GM10266 (cell line): ENCODE results near the gene PSMA4.
A peak's percentile ranks its signal among the peaks of the same experiment; 100 is the strongest.
"Not testable (repeated sequence)": the region's sequence is repeated elsewhere in the genome, so short reads cannot be mapped to it uniquely, and the experiment has no call there.

Experiments
- DNase-seq: peaks from one replicate; pipeline ENCODE4 v3.0.0; 2012; ENCODE audit errors: extremely low spot score
- TF ChIP-seq, protein P1 (sequence below): IDR thresholded peaks from 2 replicates; pipeline ENCODE4 v1.5.1; 2012; ENCODE audit warnings: mild to moderate bottlenecking, low read depth; ENCODE audit not compliant: control insufficient read depth, insufficient read depth; ENCODE audit errors: missing control alignments

Gene PSMA4

DNA sequence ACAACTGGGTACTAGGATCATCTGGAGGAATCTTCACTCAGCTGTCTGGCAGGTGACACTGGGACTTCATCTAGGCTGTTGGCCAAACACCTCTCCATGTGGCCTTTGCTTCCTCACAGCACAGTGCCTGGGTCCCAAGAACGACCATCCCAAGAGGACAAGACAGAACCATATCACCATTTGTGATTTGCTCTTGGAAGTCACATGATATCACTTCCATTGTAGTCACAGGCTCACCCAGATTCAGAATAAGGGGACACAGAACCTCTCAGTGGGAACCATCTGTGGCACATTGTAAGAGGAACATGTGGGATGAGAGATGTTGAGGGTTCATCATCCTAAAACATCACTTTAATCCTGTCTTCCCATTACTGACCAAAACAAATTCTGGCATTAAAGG, 1.9 kb upstream of the PSMA4 start:
- TF ChIP-seq, protein P1, sequence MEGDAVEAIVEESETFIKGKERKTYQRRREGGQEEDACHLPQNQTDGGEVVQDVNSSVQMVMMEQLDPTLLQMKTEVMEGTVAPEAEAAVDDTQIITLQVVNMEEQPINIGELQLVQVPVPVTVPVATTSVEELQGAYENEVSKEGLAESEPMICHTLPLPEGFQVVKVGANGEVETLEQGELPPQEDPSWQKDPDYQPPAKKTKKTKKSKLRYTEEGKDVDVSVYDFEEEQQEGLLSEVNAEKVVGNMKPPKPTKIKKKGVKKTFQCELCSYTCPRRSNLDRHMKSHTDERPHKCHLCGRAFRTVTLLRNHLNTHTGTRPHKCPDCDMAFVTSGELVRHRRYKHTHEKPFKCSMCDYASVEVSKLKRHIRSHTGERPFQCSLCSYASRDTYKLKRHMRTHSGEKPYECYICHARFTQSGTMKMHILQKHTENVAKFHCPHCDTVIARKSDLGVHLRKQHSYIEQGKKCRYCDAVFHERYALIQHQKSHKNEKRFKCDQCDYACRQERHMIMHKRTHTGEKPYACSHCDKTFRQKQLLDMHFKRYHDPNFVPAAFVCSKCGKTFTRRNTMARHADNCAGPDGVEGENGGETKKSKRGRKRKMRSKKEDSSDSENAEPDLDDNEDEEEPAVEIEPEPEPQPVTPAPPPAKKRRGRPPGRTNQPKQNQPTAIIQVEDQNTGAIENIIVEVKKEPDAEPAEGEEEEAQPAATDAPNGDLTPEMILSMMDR = no peak
- no peak for DNase-seq

GRCh38 chr15:78539464-78540140, 642 bp upstream of the PSMA4 start:
- not testable (repeated sequence) for DNase-seq

DNA sequence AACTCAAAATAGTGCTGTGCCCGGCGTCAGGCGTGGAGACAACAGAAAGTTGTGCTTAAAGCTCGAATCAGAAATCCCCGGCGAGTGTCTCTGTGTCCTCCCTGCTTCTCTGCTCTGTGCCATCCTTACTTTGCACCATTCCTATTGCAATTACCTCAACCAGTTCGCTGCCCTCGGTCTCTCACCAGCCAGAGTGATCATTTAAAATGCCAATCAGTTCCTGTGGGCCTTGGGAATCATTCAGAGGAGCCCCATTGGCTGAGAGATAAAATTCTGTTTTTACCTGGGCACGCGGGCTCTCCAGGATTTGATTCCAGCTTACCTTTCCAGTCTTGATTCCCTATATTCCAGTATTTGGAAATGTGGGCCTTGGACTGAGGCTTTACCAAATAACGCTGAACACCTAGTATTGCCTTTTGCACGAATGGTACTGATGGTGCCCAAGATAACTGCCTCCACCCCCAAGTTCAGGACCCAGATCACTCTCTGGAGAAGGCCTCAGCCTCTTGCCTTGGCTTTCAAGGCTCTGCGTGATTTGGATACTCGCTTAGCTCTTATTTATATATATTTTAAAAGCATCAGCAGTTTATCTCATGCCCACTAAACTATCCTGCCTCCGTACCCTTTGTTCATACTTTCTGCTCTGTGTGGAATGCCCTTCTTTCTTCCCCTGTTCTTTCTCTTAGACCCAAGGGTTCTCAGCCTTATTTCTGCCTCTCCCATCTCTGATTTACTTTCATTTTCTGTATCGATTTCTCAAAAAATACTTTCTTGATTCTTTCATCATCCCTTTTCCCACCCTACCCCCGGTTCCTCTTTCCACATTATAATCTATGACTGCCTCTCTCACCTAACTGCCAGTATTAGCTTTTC, 863 bp downstream of the PSMA4 start:
- DNase-seq = peak; percentile 41
- TF ChIP-seq, protein P1 = no peak

DNA sequence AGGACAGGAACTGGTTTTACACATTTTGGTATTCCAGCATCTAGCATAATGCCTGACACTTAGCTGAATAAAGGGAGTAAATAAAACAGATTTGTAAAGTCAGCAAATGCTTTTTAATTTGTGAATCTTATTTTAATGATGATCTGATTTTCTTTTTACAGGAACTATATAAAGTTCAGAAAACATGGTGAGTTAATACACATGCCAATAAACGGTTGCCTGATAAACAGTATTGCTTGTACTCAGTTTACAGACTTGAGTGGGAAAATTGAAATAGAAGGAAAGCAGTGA, 1.4 kb downstream of the PSMA4 start:
- TF ChIP-seq, protein P1 = no peak
- DNase-seq = no peak

DNA sequence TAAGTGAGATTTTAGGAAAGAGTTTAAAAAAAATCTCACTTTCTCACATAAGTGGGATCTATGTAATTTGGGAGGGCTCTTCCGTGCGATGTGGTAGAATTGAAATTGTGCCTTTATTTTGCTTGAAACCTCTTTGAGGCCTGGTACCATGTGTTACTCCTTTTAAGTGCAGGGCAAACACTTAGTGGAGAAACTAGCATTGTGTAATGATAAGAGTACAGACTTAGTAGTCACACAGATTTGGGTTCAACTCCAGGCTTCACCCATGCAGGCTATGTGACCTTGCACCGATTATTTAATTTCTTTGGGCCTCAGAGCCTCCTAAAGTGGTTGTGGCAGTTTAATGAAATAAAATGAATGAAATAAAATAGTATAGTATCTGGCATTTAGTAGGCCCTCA, 2.4 kb downstream of the PSMA4 start:
- TF ChIP-seq, protein P1 = no peak
- DNase-seq = no peak

DNA sequence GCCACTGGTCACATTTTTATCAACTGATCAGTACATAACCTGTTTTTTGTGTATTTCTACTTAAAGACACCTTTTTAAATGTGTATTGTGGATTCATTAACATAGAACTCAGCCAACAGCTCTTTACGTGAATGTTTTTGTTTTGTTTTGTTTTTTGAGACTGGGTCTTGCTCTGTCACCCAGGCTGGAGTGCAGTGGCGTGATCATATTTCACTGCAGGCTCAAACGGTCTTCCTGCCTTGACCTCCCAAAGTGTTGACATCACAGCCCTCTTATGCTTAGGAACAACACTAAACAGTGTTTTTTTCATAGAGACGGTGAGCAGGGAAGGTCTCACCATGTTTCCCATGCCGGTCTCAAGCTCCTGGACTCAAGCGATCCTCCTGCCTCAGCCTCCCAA, 9.9 kb downstream of the PSMA4 start:
- DNase-seq = no peak
- TF ChIP-seq, protein P1 = no peak

- TF ChIP-seq, protein P1 = no peak
- no peak for DNase-seq
These were observed 10.6 kb downstream of the PSMA4 start for GRCh38 chr15:78550815-78551214.

DNA sequence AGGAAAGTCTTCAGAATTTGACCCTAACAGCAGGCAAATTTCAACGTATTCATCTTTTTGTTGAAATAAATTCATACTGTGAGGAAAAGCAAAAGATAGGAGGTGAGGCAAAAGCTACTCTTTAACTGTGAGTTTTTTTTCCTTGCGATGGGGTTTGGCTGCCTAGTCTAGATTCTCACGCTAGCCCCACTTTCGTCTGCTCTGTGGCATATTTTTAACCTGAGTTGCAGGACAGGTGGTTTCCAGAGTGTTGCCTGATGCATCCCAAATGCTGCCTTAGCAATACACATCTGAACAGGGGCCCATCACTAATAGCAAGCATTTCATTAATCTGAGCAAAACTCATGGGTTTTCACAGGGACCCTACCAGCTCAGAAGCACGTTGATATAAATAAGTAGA, 11.7 kb downstream of the PSMA4 start:
- TF ChIP-seq, protein P1 = no peak
- no peak for DNase-seq
